IgD-negative memory B cell (primary cell): Measurements from ENCODE around the gene MRPL55. TPM values are rescaled to one million over a fixed set of nuclear protein-coding genes. Genes with fewer than 3 reads are reported as not detected.

Experiments
- H3K27ac Mint-ChIP-seq, 3 donors: one replicate each; pipeline ENCODE4 v1.8.0; 2020 to 2022; ENCODE audit warnings: mild to moderate bottlenecking in 3 of 3, mixed read lengths in 3 of 3, moderate library complexity in 1 of 3
- H3K27me3 Mint-ChIP-seq: one replicate; pipeline ENCODE4 v1.8.0; 2021; ENCODE audit warnings: mixed read lengths
- H3K36me3 Mint-ChIP-seq: one replicate; pipeline ENCODE4 v1.8.0; 2020; ENCODE audit warnings: mild to moderate bottlenecking, mixed read lengths
- H3K4me1 Mint-ChIP-seq, 3 donors: one replicate each; pipeline ENCODE4 v1.8.0; 2020 to 2022; ENCODE audit warnings: mixed read lengths in 3 of 3, mild to moderate bottlenecking in 1 of 3
- H3K4me3 Mint-ChIP-seq, 4 donors: one replicate each; pipeline ENCODE4 v1.8.0; 2020 to 2022; ENCODE audit warnings: mild to moderate bottlenecking in 4 of 4, mixed read lengths in 4 of 4, moderate library complexity in 3 of 4
- H3K9me3 Mint-ChIP-seq, 3 donors: one replicate each; pipeline ENCODE4 v1.8.0; 2020 to 2021; ENCODE audit warnings: mixed read lengths in 3 of 3, mild to moderate bottlenecking in 1 of 3
- polyA plus RNA-seq: library from polyadenylated mRNA; unstranded; fragments of 300-500 nt; fragmentation: Illumina TruSeq; gene quantifications from one replicate; pipeline ENCODE4 v1.2.3, GENCODE V29; 2021

Gene MRPL55
- polyA plus RNA-seq, 1 donor from 2014 or later = 146 TPM

GRCh38 chr1:228073061-228073856, 35.8 kb downstream of the MRPL55 start:
- H3K27me3 Mint-ChIP-seq = no peaks in the 10 kb centered on the region
- H3K27ac Mint-ChIP-seq = no peak overlapping the region
- H3K4me3 Mint-ChIP-seq = no peak overlapping the region
- H3K36me3 Mint-ChIP-seq = peaks cover 1% of the 10 kb centered on the region
- H3K9me3 Mint-ChIP-seq = no peaks in the 10 kb centered on the region
- peaks cover 3 to 7% (median 5%) of the 10 kb centered on the region in 3 donors for H3K4me1 Mint-ChIP-seq

DNA sequence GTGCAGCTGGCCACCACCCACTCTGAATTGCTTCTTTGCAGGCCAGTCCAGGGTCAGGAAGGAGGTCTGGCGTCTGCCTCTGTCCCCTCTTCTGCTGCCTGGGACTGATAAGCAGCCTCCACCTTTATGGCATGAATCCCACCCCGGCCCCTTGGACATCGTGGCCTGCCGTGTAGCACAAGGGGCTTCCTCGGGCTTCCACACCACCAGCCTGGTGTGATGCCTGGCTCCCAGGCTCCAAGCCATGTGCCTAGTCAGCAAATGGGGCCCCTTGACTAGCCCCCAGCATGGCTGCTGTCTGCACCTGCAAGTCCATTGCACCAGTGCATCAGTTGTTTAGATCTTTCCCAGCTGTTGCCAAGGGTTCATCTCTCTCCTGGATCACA, 36.4 kb downstream of the MRPL55 start:
- H3K27ac Mint-ChIP-seq = no peak overlapping the region
- H3K36me3 Mint-ChIP-seq = peaks cover 1% of the 10 kb centered on the region
- H3K4me3 Mint-ChIP-seq = no peak overlapping the region
- no peaks in the 10 kb centered on the region for H3K9me3 Mint-ChIP-seq
- no peaks in the 10 kb centered on the region for H3K27me3 Mint-ChIP-seq
- H3K4me1 Mint-ChIP-seq = peaks cover 2 to 7% (median 5%) of the 10 kb centered on the region in 3 donors

DNA sequence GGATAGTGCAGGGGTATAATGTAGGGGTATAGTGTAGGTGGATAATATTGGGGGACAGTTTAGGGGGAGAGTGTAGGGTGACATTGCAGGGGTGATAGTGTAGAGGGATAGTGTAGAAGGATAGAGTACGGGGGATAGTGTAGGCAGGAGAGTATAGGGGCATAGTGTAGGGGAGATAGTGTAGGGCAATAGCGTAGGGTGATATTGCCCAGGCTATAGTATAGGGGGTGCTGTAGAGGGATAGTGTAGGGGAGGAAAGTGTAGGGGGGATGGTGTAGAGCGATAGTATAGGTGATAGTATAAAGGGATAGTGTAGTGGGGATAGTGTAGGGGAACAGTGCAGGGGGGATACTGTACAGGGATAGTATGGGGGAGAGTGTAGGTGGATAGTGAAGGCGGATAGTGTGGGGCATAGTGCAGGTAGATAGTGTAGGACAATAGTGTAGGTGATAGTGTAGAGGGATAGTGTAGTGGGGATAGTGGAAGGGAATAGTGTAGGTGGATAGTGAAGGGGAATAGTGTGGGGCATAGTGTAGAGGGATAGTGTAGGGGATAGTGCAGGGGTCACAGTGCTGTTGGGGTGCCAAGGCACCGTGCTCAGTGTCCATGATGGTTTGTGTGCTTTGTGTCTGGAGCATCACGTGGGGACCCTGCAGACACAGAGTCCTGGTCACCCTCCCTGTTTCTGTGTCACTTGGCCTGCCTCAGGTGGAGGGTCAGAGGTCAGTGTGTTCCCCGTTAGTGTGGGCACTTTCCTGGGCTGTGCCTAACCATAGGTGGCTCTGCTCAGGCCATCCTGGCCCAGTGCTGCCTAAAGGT, 37.1 kb downstream of the MRPL55 start:
- H3K4me1 Mint-ChIP-seq = peaks cover 0 to 7% (median 5%) of the 10 kb centered on the region in 3 donors
- no peaks in the 10 kb centered on the region for H3K9me3 Mint-ChIP-seq
- no peaks in the 10 kb centered on the region for H3K27me3 Mint-ChIP-seq
- H3K36me3 Mint-ChIP-seq = peaks cover 1% of the 10 kb centered on the region
- H3K4me3 Mint-ChIP-seq = no peak overlapping the region
- H3K27ac Mint-ChIP-seq = no peak overlapping the region

GRCh38 chr1:228070851-228071250, 38.2 kb downstream of the MRPL55 start:
- peaks cover 0 to 7% (median 2%) of the 10 kb centered on the region in 3 donors for H3K4me1 Mint-ChIP-seq
- peaks cover 5% of the 10 kb centered on the region for H3K27me3 Mint-ChIP-seq
- H3K9me3 Mint-ChIP-seq = no peaks in the 10 kb centered on the region
- H3K27ac Mint-ChIP-seq = no peak overlapping the region
- H3K4me3 Mint-ChIP-seq = no peak overlapping the region
- H3K36me3 Mint-ChIP-seq = no peaks in the 10 kb centered on the region

DNA sequence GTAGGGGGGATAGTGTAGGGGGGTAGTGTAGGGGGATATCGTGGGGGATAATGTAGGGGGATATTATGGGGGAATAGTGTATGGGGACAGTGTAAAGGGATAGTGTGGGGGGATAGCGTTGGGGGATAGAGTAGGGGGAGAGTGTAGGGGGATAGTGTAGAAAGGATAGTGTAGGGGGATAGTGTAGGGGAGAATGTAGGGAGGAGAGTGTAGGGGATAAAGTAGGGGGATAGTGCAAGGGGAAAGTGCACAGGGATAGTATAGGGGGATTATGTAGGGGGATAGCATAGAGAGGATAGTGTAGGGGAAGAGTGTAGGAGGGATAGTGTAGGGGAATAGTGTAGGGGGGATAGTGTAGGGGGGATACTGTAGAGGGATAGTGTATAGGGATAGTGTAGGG, 38.9 kb downstream of the MRPL55 start:
- no peaks in the 10 kb centered on the region for H3K36me3 Mint-ChIP-seq
- peaks cover 8% of the 10 kb centered on the region for H3K27me3 Mint-ChIP-seq
- no peaks in the 10 kb centered on the region for H3K9me3 Mint-ChIP-seq
- H3K4me3 Mint-ChIP-seq = no peak overlapping the region
- H3K4me1 Mint-ChIP-seq = peaks cover 0 to 7% (median 1%) of the 10 kb centered on the region in 3 donors
- H3K27ac Mint-ChIP-seq = no peak overlapping the region

- no peaks in the 10 kb centered on the region for H3K36me3 Mint-ChIP-seq
- H3K27ac Mint-ChIP-seq = no peak overlapping the region
- H3K4me1 Mint-ChIP-seq = no peaks in the 10 kb centered on the region
- peaks cover 10% of the 10 kb centered on the region for H3K27me3 Mint-ChIP-seq
- H3K9me3 Mint-ChIP-seq = no peaks in the 10 kb centered on the region
- H3K4me3 Mint-ChIP-seq = no peak overlapping the region
These were observed 40.7 kb downstream of the MRPL55 start for GRCh38 chr1:228068359-228068758.

- H3K36me3 Mint-ChIP-seq = no peaks in the 10 kb centered on the region
- H3K9me3 Mint-ChIP-seq = no peaks in the 10 kb centered on the region
- no peaks in the 10 kb centered on the region for H3K4me1 Mint-ChIP-seq
- peaks cover 10% of the 10 kb centered on the region for H3K27me3 Mint-ChIP-seq
- H3K27ac Mint-ChIP-seq = no peak overlapping the region
- no peak overlapping the region for H3K4me3 Mint-ChIP-seq
These were observed 42.0 kb downstream of the MRPL55 start for GRCh38 chr1:228066891-228067654.

DNA sequence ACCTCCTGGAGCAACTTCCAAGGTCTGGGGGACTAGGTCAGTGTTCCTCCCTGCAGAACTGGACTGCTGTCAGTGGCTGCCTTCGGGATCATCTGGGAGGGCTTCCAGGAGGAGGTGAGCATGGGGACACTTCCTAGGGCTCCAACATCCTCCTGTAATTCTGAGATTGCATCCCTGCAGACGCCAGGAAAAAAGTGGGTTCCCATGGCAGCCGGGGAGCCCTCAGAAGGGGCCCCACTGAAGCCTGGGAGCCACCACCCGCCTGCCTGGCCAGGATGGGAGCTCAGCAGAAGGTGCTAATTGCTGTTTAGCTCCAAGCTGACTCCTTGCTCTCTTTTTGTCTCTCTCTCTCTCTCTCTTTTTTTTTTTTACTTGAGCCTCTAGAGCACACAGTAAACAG, 42.7 kb downstream of the MRPL55 start:
- Mint-ChIP-seq H3K27me3 (peaks cover 10% of the 10 kb centered on the region), H3K9me3 (no peaks in the 10 kb centered on the region), H3K36me3 (no peaks in the 10 kb centered on the region), H3K27ac (no peak overlapping the region), H3K4me3 (no peak overlapping the region), H3K4me1 (no peaks in the 10 kb centered on the region)

- H3K4me3 Mint-ChIP-seq = no peak overlapping the region
- no peaks in the 10 kb centered on the region for H3K36me3 Mint-ChIP-seq
- H3K27ac Mint-ChIP-seq = no peak overlapping the region
- peaks cover 17% of the 10 kb centered on the region for H3K27me3 Mint-ChIP-seq
- H3K4me1 Mint-ChIP-seq = peaks cover 3 to 6% (median 3%) of the 10 kb centered on the region in 3 donors
- no peaks in the 10 kb centered on the region for H3K9me3 Mint-ChIP-seq
These were observed 43.4 kb downstream of the MRPL55 start for GRCh38 chr1:228065543-228066347.

- Mint-ChIP-seq H3K9me3 (no peaks in the 10 kb centered on the region), H3K27me3 (peaks cover 18% of the 10 kb centered on the region), H3K4me3 (no peak overlapping the region)
These were observed 44.2 kb downstream of the MRPL55 start for GRCh38 chr1:228064741-228065542.

DNA sequence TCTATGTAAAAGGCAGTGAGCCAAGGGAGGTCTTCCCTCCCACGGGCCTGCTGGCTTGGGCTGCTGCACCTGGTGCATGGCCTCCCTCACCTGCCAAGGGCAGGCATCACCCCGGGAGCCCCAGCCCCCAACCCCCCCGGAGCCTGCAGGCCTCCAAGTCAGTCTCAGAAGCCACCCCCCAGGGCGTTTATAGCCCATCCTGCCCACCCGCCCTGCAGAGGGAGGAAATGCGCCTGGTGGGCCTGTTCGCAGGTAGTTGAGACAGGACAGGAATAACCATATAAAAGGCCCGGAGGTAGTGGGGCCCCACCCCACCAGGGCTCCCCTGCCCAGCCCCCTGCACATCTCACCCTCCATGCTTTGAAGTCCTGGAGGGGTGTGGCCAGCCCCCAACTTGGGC, 44.8 kb downstream of the MRPL55 start:
- H3K36me3 Mint-ChIP-seq = no peaks in the 10 kb centered on the region
- peaks cover 3 to 6% (median 3%) of the 10 kb centered on the region in 3 donors for H3K4me1 Mint-ChIP-seq
- H3K27me3 Mint-ChIP-seq = peaks cover 18% of the 10 kb centered on the region
- no peaks in the 10 kb centered on the region for H3K9me3 Mint-ChIP-seq
- no peak overlapping the region for H3K27ac Mint-ChIP-seq
- no peak overlapping the region for H3K4me3 Mint-ChIP-seq

More at GRCh38 chr1:228064741-228065542, 44.2 kb downstream of the MRPL55 start:
- H3K36me3 Mint-ChIP-seq = no peaks in the 10 kb centered on the region
- H3K27ac Mint-ChIP-seq = no peak overlapping the region
- H3K4me1 Mint-ChIP-seq = peaks cover 3 to 6% (median 3%) of the 10 kb centered on the region in 3 donors

- no peaks in the 10 kb centered on the region for H3K36me3 Mint-ChIP-seq
- H3K4me1 Mint-ChIP-seq = peaks cover 3 to 6% (median 3%) of the 10 kb centered on the region in 3 donors
- H3K4me3 Mint-ChIP-seq = no peak overlapping the region
- peaks cover 23% of the 10 kb centered on the region for H3K27me3 Mint-ChIP-seq
- no peaks in the 10 kb centered on the region for H3K9me3 Mint-ChIP-seq
- H3K27ac Mint-ChIP-seq = no peak overlapping the region
These were observed 45.6 kb downstream of the MRPL55 start for GRCh38 chr1:228063251-228064191.

DNA sequence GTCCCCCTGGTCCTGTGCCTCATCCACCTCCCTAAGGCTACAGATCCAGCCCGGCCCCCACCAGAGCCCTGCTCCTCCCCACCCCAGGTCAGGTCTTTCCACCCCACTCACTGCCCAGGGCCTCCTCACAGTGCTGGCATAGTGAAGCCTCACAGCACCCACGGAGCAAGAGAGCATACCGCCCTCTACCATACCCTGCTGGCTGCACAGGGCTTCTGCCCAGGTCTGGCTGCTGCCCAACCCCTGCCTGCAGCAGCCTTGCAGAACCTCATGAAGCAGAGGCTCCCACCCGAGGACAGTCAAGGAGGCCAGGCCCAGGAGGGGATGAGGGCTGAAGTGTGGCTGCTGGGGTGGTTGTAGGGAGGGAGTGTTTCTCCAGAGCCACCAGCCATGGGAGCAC, 46.3 kb downstream of the MRPL55 start:
- H3K27ac Mint-ChIP-seq = no peak overlapping the region
- no peak overlapping the region for H3K4me3 Mint-ChIP-seq
- peaks cover 3 to 6% (median 3%) of the 10 kb centered on the region in 3 donors for H3K4me1 Mint-ChIP-seq
- H3K9me3 Mint-ChIP-seq = no peaks in the 10 kb centered on the region
- no peaks in the 10 kb centered on the region for H3K36me3 Mint-ChIP-seq
- peaks cover 28% of the 10 kb centered on the region for H3K27me3 Mint-ChIP-seq
